ENCODE results near the gene RPTOR.
A peak's percentile ranks its signal among the peaks of the same experiment; 100 is the strongest.

The RPTOR gene

DNA sequence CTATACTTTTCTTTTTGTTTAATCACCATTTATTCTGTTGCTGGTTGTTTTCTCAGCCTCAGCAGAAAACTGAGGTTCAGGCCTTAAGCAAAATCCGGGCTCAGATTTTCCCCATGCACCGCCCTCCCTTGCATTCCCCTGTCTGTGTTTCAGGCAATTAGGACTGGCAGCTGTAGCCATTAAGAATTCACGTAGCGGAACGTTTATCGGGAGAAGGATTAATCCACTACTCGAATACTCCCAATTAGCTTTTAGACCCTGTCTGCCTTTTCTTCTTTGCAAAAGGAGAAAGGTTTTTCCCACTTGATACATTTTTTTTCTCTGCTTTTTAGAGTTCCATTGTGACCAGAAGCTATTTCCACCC lies 173.1 kb downstream of the RPTOR start:
- no peak for DNase-seq (ENCODE audit: low read depth in 2 of 2)

DNA sequence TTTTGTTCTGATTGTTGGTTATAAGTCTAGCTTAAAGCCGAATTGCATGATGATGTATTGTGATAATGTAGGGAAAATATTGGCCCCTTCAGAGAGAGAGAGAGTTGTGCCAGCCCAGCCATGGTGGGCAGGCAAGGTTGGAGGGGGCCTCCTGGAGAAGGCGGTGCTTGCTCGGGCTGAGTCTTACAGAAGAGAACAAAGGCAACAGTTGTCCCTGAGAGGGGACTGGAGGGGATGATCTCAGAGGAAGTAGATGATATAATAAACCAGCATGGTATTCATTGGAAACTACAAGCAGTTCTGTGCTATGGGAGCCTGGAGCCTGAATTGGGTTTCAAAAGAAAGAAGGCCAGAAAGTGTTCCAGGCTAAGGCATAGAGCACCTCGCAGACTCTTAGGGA lies 173.8 kb downstream of the RPTOR start:
- DNase-seq (ENCODE audit: low read depth in 2 of 2) = no peak

DNA sequence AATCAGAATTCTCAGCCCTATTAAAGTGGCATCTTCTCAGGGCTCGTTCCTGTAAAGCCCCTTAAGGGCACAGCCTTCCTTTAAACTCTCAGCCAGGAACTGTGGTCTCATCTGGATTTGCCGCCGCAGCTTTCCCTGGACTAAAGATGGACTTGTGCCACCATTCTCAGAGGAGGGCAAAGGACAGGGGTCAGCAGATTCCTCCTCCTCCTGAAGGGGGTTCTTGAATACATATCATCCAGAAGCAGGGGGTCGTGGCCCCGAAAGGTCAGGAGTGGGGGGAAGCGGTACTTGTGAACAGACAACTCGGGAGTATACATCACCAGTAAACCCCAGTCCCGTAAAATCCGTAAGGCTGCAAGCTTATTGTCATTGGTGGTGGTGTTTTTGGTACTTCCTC lies 174.8 kb downstream of the RPTOR start:
- no peak for DNase-seq (ENCODE audit: low read depth in 2 of 2)

DNA sequence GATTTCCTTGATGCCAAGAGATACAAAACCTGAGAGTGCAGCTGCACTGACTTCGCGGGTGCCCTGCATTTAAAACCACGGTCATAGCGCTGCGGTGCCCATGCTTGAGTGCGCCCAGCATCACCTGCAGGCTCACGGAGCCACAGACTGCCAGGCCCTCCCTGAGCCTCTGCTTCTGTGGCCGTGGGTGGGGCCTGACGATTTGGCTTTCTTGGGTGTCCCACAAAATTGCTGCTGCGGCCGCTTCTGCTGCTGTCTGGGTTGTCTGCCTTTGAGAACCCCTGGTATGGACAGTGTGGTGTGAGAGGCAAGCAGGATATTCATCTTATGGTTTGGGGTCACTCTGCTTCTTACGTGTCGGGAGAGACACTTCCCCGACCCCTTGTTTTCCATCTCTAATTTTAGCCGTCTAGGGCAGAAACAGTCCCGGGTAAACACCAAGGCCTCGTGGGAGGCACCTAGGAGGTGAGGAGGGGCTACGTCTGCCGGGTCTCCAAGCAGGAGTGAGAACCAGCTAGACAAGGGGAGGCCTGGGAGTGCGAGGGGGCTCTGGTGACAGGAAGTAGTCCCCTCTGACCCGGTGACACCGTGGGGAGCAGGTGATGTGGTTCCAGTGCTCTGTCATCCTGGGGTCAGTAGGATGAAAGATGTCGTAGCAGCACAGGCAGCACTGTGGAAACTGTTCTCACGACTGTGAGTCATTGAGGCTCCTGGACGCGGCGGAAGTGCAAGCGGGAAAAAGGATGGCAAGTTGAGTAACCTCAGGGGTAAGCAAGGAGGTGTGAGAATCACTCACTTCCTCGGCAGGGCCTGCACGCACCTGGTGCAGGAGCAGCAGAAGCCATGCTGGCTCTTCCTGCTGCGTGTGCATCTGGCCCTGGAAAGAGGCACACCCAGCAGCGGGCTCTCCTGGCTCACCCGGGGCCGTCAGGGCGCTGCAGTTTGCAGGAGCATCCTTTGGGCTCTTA lies 176.3 kb downstream of the RPTOR start:
- peak; percentile 37 to 42 for DNase-seq (ENCODE audit: low read depth in 2 of 2)

DNA sequence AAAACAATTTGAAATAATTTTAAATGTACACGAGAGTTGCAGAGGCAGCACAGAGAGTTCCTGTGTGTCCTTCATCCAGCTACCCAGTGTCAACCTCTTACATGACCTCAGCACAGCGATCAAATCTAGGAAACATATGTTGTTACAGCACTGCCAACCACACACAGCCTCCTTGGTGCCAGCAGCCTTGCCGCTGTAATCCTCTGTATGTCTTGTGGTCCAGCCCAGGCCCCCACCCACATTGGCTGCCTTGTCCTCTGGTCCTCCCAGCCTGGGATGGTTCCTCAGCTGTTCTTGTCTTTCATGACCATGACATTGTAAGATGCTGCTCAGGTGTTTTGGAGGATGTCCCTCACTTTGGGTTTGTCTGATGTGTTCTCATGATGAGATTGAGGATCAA lies 178.0 kb downstream of the RPTOR start:
- no peak for DNase-seq (ENCODE audit: low read depth in 2 of 2)

DNA sequence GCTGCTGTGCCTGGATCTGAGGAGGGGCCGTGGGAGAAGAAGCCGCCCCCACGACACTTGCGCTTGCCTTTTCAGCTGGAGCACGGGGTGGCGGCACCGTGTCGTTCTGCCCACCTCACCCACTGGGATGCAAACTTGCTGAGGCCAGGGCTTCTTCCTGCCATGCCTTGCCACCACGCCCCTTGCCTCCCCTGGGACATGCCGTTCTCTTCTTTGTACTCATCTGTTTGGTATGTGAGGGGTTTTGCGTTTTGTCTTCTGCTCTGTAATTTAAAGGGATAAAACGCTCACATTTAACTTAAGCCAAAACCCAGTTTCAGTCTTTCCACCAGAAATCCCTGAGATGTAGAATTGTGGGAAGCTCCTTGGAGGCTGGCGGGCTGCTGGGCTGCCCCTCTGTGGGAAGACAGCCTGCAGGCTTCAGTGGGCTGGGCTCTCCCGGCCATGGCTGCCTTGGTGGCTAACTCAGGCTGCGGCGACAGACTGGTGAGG lies 180.2 kb downstream of the RPTOR start:
- DNase-seq (ENCODE audit: low read depth in 2 of 2) = no peak

DNA sequence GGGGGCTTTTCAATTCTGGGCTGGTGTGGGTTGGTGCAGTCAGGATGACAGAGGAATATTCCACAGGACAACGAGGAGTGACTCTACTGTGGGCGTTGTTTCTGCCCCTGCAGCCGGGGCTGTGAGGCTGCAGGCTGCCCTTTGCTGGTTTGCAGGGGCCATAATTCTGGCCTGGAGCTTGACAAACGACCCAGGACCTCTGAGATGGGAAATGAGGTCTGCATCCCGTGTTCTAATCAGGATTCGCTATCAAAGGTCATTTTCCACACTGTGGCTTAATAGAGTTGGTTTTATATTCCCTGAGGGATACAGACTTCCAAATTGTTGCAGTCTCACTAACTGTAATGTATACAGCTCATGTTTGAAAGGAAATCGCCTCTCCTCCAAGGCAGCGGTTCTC lies 180.9 kb downstream of the RPTOR start:
- no peak for DNase-seq (ENCODE audit: low read depth in 2 of 2)

DNA sequence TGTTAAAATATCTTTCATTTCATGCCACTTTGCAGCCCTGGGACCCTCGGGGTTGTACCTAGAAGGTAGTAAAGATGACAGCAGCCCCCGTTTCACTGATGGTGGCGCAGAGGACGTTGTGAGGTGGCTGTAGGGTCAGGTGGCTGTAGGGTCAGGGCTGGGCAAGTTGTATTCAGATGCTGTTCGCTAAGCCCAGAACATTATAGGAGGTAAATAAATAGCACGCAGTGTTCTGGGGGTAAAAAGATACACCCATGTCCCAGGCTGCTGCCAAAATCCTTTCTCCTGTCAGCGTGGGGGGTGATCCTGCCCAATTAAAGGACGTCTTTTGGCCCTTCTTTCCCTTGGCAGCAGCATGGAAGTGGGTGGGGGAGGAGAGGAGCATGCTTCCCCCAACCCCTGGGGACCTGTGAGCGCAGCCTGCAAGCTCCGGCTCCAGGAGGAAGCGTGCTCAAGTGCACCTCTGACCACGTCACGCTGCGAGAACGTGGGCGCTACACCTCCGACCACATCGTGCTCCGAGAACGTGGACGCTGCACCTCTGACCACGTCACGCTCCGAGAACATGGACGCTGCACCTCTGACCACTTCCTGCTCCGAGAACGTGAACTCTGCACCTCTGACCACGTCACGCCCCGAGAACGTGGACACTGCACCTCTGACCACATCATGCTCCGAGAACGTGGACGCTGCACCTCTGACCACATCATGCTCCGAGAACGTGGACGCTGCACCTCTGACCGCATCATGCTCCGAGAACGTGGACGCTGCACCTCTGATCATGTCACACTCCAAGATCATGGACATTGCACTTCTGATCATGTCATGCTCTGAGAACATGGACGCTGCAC lies 182.1 kb downstream of the RPTOR start:
- no peak for DNase-seq (ENCODE audit: low read depth in 2 of 2)

DNA sequence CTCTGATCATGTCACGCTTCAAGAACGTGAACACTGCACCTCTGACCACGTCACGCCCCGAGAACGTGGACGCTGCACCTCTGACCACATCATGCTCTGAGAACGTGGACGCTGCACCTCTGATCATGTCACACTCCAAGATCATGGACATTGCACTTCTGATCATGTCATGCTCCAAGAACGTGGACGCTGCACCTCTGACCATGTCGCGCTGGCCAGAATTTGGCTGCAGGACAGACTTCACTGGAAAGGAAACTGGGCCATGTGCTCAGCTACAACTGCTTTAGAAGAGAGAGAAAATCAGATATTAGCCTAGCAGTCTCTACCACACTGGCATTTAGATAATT lies 182.7 kb downstream of the RPTOR start:
- DNase-seq (ENCODE audit: low read depth in 2 of 2) = no peak

DNA sequence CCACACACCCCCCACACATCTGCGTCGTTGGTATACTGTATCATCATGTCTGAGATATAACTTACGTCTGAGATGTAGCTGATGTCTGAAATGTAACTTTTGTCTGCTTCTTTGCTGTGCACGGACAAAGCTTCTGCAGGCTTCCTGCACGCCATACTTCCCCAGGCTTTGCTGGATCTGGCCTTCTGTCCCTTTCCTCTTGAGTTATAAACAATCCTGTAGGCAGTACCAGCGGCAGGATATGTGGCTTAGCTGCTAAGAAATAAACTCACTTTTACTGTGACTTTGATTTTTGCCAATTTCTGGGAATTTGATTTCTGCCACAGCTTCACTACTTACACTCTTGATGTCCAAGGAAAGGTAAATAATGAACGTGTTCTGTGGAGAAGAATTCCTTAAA lies 184.4 kb downstream of the RPTOR start:
- DNase-seq (ENCODE audit: low read depth in 2 of 2) = no peak

DNA sequence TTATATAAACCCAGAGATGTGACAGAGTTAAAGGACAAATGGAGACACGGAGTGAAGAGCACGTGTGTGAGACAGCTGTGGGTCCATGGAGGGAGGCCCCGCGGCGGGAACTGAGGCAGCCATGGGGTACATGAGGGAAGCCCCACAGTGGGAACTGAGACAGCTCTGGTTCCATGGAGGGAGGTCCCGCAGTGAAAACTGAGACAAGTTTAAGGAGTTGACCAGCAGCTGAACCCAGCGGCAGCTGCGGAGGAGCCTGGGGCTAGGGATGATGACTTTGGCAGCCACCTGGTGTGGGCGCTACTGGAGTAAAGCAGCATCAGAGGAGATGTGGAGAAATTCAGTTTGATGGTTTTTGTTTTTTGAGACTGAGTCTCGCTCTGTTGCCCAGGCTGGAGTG lies 185.1 kb downstream of the RPTOR start:
- no peak for DNase-seq (ENCODE audit: low read depth in 2 of 2)

DNA sequence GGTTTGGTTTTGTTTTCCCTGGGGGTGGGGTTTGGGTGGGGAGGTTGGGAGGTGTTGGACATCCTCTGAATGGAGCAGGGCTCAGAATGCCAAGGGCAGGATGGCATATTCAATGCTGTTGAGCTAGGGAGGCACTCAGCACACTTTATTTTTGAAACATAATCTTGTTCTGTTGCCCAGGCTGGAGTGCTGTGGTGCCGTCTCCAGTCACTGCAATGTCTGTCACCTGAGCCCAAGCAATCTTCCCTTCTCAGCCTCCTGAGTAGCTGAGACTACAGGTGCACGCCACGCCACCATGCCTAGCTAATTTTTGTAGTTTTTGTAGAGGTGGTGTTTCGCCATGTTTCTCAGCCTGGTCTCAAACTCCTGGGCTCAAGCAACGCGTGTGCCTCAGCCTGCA lies 186.1 kb downstream of the RPTOR start:
- no peak for DNase-seq (ENCODE audit: low read depth in 2 of 2)

DNA sequence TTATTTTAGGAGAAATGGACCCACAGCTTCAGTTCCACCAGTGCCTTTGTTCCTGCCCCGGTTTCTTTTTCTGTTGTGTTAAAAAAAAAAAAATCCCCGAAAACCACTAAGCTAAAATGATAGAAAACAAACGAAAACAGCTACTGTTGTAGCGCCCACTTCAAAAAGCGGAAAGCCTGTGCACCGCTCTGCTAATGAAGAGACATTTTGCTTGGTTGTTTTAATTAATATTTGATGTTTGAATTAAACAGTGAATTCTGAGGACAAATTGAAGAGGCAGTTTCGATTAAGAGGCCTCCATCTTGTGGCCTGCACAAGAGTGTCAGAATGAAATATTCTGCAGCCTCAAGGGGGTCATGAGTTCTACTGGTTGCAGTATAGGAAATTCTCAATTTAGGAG lies 186.7 kb downstream of the RPTOR start:
- no peak for DNase-seq (ENCODE audit: low read depth in 2 of 2)

DNA sequence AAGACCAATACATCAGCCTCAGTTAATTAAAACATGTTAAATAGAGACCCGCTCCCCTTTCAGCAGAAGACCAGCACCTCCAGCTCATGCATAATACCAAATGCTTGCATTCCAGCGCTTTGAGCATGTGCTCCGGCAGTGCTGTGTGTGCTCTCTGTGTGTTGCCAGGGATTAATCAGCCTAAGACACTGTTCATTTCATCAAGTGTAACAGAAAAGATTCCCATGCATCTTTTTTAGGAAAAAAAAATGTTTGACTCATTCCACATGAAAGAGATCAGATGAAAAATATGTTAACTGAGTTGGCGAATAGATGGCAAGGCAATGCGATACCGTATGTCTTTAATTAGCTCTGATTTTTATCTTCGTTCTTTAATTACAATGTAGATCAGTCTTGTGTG lies 187.6 kb downstream of the RPTOR start:
- DNase-seq (ENCODE audit: low read depth in 2 of 2) = no peak

DNA sequence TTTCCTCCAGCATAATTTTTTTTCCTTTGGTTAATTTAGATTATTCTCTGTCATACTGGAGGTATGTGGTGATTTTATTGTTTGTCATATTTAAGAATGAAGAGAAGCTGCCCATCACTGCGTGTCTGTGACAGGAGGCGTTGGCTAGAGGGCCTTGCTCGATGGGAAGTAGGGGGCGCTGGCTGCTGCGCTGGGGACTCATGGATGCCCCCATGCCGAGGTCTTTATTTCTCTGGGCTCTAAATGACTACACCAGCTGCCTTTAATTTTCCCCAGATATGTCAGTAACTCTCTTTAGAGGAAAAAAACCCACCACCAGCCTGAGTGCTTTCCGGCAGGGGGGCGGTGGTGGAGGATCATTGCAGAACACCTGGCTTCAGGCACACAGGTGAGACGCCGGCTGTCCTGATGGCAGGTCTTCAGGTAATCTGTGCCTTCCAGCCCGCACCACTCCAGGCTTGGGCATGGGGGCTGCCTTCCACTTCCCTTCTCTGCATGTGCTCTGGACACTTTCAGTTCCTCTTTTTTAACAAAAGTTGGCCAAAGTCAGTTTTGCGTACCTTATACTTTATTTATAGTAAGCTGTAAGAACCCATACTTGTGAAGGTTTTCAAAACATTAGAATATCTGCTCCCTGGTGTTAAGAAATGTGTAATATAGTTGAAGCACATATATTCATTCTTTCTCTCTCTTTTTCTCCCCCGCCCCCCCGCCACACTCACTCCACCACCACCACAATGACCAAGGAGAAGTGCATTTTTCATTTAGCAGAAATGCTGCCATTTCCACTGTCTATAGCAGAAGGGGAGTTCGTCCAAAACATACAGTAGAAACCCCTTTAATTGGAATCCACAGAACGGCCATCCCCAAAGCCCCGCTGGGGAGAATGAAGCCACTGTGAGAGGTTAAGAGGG lies 192.7 kb downstream of the RPTOR start:
- no peak for DNase-seq (ENCODE audit: low read depth in 2 of 2)

DNA sequence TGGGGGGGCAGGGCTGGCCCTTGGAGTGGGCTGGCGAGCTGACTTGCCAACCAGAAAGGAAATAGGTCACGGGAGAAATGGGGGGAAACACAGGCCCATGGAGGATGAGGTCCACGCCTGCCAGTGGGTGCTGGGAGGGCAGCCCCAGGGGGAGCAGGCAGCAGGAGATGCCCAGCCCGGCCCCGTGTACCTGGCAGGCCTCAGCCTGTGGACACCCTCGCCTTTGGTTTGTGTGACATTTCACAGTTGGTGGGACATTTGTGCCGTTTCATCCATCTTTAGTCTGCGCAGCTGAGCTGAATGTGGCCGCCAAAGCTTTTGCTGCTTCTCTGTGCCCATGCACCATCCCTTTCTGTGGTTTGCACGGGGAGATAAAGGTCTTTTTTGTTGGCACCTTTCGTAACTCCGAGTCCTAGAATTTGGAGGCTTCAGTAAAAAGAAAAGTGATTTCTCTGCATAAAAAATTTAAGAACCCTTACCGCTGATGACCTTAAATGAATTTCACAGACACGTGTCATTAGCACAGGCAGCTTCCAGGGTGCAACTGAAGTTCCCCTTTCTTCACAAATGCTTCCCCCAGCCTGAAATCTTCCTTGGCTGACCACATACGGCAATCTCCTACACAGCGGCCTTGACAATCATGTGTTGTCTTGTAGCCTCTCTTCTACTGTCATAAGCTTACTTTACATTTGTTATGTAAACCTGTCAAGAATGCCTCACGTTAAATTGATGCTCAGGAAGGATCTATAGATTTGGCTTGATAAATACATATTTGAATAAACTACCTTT lies 193.6 kb downstream of the RPTOR start:
- no peak for DNase-seq (ENCODE audit: low read depth in 2 of 2)

DNA sequence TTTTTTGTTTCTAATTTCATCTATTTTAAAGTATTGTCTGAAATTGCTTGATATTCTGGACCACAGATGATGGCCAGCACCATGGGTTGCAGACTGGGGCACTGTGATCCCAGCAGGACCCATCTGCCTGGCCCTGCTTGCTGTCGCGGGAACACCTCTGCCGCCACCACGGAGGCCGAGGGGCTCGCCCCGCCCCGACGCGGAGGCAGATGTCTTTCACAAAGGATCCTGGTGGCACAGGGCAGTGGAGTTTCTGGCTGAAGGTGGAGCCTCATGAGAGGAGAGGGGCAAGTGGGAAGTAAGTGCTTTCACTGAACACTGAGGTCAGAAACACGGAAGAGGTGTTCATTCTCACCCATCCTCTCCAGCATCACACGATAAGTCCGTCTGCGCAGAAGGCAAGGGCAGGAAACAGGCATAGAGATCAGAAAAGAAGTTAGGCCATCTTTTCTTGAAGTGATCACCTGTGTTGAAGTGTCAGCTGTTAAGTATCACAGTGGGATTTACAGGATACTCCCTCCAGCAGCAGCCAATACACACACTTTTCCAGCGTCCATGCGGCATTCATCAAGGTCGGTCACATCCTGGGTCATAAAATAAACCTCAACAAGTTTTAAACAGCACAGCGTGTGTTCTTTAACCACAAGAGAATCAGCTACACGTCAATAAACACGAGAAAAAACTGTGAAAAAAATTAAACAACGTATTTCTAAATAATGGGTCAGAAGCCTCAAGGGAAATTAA lies 194.5 kb downstream of the RPTOR start:
- no peak for DNase-seq (ENCODE audit: low read depth in 2 of 2)

DNA sequence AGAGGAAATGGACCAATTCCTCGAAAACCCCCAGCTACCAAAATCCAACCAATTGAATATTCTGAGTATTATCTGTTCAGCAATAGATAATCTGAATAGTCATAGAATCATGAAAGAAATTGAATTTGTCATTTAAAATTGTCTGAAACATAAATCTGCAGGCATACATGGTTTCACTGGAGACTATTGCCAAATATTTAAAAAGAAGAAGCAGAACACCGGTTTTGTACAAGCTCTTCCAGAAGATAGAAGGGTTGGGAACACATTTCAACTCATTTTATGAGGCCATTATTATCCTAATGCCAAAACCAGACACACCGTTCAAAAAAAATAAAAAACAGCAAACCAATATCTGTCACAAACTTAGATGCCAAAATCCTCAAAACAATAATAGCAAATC lies 195.5 kb downstream of the RPTOR start:
- DNase-seq (ENCODE audit: low read depth in 2 of 2) = no peak

DNA sequence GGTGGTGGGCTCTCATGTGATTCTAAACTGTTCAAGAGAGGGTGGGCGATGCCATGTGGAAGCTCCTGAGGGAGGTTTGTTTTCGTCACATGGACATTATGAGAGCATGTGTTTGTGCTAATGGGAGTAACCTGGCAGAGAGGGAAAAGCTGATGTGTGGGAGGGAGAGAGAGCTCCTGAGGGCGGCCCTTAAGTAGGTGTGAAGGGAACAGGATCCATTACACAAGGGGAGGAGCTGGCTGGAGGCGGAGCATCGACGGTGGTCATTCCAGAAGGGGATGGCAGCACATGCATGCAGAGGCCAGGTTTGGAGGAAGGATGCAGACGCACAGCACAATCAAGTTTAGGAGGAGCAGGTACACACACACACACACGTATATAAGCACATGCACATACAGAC lies 197.5 kb downstream of the RPTOR start:
- no peak for DNase-seq (ENCODE audit: low read depth in 2 of 2)

DNA sequence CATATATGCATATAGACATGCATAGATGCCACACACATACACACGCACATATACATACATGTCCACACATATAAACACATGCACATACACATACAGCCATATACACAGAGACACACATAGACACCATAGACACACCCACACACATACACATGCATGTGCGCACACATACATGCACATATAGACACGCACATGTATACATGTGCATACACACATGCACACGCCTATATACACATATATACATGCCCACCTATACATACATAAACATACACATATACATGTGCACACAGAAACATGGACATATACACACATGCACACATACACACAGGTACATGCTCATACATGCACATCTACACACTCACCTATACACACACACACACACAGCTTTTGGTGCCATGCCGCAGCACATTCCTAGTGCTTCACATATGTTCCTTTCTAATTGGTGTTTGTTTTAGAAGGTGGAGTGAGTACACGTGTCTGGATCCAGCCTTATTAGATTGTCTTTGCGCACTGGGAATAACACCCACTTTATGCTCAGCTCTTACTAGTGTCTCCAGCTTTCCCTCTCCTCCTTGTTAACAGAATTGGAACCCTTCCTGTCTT lies 198.0 kb downstream of the RPTOR start:
- DNase-seq (ENCODE audit: low read depth in 2 of 2) = no peak
